A172 (cell line): ENCODE measurements around the gene PCSK1. TPM values are rescaled to one million over a fixed set of nuclear protein-coding genes. Genes with fewer than 3 reads are reported as not detected.

ENCODE experiments used
- DNase-seq: peaks from one replicate; pipeline ENCODE4 v3.0.0-alpha.2; 2015; ENCODE audit warnings: low spot score
- total RNA-seq: library from RNA; depleted of rRNA; stranded (reverse); fragments of >200 nt; shearing (Covaris generic); gene quantifications from 2 replicates; pipeline ENCODE4 v1.2.3, GENCODE V29; 2014; rRNA removed

PCSK1 gene
- 0.02 TPM in 1 of 2 replicates, not detected in the other for total RNA-seq

- DNase-seq = no peak
Observed at GRCh38 chr5:96433066-96433447, at the start of gene PCSK1. TSS of gene PCSK1 (minus strand) at chr5:96433248. CDS start at chr5:96433042, 206 bp downstream.

- DNase-seq = no peak
Observed at GRCh38 chr5:96481867-96482266, 48.8 kb upstream of the PCSK1 start.

GRCh38 chr5:96481009-96481786 is 48.1 kb upstream of the PCSK1 start:
- no peak for DNase-seq

GRCh38 chr5:96478983-96479382 is 45.9 kb upstream of the PCSK1 start:
- no peak for DNase-seq

GRCh38 chr5:96476654-96477053 is 43.6 kb upstream of the PCSK1 start:
- no peak for DNase-seq

GRCh38 chr5:96474073-96474472 is 41.0 kb upstream of the PCSK1 start:
- no peak for DNase-seq

- no peak for DNase-seq
Observed at GRCh38 chr5:96473155-96473554, 40.1 kb upstream of the PCSK1 start.

GRCh38 chr5:96470785-96471184 is 37.7 kb upstream of the PCSK1 start:
- no peak for DNase-seq

- no peak for DNase-seq
Observed at GRCh38 chr5:96468956-96469355, 35.9 kb upstream of the PCSK1 start.

GRCh38 chr5:96463091-96463490 is 30.0 kb upstream of the PCSK1 start:
- no peak for DNase-seq

GRCh38 chr5:96459313-96460121 is 26.5 kb upstream of the PCSK1 start:
- DNase-seq = no peak

GRCh38 chr5:96458176-96458575 is 25.1 kb upstream of the PCSK1 start:
- no peak for DNase-seq

GRCh38 chr5:96455789-96456188 is 22.7 kb upstream of the PCSK1 start:
- no peak for DNase-seq

- no peak for DNase-seq
Observed at GRCh38 chr5:96453394-96453793, 20.3 kb upstream of the PCSK1 start.

- no peak for DNase-seq
Observed at GRCh38 chr5:96447949-96448348, 14.9 kb upstream of the PCSK1 start.

GRCh38 chr5:96440185-96440538 is 7.1 kb upstream of the PCSK1 start:
- DNase-seq = no peak

GRCh38 chr5:96439477-96440184 is 6.6 kb upstream of the PCSK1 start:
- no peak for DNase-seq

GRCh38 chr5:96434201-96434645 is 1.2 kb upstream of the PCSK1 start:
- DNase-seq = peak; percentile 67

- DNase-seq = no peak
Observed at GRCh38 chr5:96432216-96433065, 607 bp downstream of the PCSK1 start.

GRCh38 chr5:96431376-96432187 is 1.5 kb downstream of the PCSK1 start:
- no peak for DNase-seq

GRCh38 chr5:96427824-96428223 is 5.2 kb downstream of the PCSK1 start:
- peak; percentile 35 for DNase-seq
